GM21825 (cell line): ENCODE data around the gene CHST2.
A peak's percentile ranks its signal among the peaks of the same experiment; 100 is the strongest.
"Not testable (repeated sequence)": the region's sequence is repeated elsewhere in the genome, so short reads cannot be mapped to it uniquely, and the experiment has no call there.

Source experiments
- ATAC-seq: cut with Tn5 transposase; IDR thresholded peaks from one replicate; pipeline ENCODE4 v1.9.1; 2021; ENCODE audit warnings: mild to moderate bottlenecking, moderate library complexity; ENCODE audit not compliant: unreplicated experiment

CHST2 gene, protein sequence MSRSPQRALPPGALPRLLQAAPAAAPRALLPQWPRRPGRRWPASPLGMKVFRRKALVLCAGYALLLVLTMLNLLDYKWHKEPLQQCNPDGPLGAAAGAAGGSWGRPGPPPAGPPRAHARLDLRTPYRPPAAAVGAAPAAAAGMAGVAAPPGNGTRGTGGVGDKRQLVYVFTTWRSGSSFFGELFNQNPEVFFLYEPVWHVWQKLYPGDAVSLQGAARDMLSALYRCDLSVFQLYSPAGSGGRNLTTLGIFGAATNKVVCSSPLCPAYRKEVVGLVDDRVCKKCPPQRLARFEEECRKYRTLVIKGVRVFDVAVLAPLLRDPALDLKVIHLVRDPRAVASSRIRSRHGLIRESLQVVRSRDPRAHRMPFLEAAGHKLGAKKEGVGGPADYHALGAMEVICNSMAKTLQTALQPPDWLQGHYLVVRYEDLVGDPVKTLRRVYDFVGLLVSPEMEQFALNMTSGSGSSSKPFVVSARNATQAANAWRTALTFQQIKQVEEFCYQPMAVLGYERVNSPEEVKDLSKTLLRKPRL

DNA sequence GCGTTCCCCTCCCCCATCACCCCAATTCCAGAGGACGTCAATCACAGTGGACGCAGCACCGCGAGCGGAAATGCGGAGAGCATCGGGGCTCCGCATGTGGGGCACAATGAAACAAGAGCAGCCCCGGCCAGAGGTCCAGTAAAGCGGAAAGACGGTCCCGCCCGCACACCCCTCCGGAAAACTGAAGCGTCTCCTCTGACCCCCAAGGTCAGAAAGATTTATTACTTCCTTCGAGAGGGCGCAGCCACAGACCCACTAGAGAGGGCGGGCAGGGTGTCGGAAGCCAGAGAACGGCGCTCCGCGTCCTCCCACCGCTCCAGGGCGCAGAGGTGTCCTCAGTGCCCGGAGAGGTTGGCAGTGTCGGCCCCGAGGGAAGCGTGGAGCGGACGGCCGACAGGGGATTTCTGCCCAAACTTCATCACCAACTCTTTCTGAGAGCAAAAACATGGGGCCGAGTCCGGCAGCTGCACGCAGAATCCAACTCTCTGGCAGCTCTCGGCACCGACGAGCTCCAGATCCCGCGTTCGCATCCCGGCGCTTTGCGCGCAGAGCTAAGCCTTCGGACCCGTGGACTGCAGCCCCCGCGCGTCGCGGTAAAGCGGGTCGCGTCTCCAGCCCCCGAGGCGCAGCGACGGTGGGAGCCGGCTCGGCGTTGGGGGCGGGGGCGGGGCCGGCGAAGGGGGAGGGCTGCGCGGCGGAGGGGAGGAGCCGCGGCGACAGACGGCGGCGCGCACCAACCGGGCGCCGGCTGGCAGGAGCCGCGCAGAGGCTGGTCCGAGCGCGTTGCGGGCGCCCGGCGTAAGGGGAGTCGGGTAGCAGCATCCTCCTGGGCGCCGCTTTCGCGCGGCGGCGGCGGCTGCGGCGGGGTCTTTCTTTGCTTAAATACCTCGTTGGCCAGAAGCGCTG, at the start of gene CHST2:
CHST2 (plus strand) TSS at position 763 of the 906 bp plus-strand sequence. CDS start 1,046 bp downstream, outside the sequence.
- peak; percentile 76 for ATAC-seq

DNA sequence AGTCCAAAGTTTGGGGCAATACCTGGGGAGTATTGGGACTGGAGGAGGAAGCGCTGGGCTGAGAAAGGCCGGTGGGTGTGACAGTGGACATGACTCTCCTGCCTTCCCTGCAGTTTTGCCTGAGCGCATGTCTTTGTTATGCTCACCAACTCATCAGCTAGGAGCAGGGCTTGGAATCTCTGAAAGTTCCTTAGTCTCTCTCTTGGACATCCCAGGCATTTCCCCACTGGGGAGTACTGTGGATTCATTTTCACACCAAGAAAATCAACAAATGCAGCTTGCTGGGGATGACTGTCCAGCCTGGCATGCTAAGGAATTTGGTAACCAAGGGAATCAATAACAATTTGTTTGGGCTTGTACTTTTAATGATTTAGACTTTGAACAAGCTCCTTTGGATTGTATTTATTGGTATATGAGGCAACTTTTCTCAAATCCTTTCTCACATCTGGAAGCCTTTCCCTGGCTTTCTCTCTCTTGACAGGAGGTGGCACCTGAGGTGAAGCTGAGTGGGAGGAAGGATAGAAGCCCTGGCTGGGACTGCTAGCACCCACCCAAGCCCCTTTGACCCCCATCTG, 48.5 kb upstream of the CHST2 start:
- ATAC-seq, result no peak

DNA sequence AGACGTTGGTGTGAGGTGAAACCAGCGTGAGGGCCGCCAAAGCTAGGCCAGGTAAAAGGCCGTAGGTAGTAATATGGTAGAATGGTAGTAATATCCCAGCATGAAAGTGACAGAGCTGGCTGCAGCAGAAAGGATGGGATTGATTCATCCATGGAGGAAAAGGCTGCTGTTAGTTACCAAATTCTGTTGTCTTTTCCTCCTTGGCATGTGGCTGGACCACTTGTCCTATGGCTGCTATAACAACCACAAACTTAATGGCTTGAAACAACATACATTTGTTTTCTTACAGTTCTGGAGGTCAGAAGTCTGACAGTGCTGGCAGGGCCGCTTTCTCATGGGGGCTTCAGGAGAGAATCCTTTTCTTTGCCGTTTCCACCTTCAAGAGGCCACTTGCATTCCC, 47.8 kb upstream of the CHST2 start:
- ATAC-seq, result no peak

DNA sequence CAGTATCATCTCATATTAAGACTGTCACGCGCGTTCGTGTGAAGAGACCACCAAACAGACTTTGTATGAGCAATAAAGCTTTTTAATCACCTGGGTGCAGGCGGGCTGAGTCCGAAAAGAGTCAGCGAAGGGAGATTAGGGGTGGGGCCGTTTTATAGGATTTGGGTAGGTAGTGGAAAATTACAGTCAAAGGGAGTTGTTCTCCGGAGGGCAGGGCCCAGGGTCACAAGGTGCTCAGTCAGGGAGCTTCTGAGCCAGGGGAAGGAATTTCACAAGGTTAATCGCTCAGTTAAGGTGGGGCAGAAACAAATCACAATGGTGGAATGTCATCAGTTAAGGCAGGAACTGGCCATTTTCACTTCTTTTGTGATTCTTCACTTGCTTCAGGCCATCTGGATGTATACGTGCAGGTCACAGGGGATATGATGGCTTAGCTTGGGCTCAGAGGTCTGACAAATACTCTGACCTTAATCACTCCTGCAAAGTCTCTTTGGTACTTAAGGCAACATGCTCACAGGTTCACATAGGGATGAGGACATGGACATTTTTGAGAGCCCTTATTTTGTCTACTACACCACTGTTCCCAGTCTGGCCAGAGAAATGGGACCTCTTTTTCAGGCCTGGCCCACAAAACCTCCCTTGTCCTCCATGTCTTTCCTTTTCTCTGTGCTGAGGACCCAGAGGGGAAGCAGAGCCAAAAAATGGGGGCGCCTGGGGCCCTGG, 47.1 kb upstream of the CHST2 start:
- not testable (repeated sequence) for ATAC-seq

DNA sequence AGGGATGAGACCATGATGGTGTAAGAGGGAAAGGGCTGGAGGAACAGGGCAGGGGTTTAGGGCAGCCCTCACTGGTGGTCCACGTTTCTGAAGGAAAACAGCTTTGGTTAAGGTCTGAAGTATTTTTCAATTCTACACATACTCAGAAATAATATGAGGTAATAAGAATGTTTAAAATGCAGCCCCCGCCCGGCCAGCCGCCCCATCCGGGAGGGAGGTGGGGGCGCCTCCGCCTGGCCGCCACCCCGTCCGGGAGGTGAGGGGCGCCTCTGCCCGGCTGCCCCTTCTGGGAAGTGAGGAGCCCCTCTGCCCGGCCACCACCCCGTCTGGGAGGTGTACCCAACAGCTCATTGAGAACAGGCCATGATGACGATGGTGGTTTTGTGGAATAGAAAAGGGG, 46.0 kb upstream of the CHST2 start:
- ATAC-seq, result not testable (repeated sequence)

DNA sequence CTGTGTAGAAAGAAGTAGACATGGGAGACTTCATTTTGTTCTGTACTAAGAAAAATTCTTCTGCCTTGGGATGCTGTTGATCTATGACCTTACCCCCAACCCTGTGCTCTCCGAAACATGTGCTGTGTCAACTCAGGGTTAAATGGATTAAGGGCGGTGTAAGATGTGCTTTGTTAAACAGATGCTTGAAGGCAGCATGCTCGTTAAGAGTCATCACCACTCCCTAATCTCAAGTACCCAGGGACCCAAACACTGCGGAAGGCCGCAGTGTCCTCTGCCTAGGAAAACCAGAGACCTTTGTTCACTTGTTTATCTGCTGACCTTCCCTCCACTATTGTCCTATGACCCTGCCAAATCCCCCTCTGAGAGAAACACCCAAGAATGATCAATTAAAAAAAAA, 45.6 kb upstream of the CHST2 start:
- ATAC-seq, result not testable (repeated sequence)

DNA sequence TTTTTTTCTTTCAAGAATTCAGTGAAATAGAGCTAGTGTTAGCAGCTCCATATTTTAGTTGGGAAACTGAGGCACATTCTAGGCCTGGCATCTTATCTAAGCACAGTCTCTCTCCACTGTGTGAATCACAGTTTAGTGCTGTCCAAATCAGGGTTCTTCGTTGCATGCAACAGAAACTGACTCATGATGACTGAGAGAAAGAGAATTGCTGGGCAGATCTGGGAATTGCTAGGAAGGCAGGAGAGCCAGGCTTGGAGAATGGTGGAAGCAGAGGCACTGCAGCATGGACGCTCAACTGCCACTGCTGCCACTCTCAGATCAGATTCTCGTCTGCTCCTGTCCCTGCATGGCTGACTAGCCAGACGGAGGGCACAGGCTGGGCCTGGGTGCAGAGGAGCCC, 40.7 kb upstream of the CHST2 start:
- ATAC-seq, result no peak

DNA sequence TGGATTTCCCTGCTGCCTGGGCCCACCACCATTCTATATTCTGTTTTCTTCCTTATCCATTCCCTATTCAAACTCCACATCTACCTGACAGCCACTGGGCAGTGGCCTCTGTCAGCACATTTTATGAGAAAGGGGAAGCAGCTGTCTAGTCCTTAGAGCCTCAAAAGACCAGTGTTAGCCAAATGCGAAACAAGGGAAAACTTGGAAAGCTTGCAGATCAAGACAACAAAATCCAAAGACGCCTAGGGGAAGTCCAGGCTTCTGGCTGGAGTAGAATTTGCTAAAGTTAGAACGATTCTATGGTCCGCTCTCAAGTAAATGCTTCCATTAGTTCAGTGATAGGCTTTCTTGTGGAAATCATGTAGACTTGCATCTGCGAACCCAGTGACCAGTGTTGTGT, 39.4 kb upstream of the CHST2 start:
- no peak for ATAC-seq

DNA sequence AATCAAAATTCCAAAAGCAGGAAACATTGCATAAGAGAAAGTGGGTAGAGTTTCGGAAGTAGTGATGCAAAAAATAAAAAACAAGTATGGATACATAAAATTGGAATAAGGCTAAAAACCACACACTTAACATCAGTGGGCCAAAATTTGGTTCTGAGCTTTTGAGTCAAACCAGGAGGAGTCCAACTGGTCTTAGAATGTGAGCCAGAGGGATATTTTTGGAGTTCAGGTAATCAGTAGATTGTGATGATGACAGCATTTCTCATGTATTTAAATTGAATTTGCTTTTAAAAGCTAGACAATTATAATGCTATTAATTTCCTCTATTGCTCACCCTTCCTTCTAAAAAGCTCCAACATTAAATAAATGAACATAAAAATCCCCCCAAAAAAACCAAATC, 38.2 kb upstream of the CHST2 start:
- ATAC-seq, result no peak

DNA sequence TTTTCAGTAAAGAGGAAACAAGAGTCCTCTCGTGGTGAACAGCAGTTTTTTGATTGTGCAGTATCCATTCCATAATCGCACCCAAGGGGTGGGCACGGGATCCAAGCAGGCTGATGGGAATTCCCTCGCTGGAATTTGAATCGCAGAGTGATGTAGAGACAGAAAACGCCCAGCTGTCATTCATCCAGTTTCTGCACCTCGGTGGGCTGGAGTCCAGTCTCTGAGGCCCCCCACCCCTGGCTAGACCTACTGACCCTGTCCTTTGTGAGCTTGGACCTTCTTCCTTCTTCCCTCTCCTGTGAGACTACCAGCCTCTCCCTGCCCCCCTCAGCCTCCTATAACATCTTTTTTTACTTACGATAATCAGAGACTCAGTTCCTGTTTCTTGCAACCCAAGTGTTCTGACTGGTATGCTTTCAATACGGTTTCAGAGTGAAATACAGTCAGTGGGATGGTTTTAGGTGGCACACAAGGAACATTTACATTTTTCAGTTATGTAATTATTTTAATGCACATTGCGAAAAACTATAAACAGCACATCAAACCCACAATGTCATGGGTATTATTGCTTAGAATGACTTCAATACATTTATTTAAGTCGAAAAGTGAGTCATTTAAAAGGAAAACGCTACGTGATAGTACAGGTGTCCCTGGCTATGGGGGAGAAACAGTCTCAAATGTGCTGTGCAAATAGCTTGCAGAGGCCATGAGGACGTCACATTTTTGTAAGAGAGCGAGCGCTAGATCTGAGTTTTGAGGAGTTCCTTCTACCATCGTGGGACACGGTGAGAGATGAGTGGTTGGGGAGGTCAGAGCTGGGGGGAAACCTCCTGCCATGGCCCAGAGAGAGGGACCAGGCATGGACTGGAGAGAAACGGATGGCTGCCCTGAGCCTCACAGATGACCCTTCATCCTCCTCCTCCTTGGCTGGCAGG, 37.5 kb upstream of the CHST2 start:
- peak; percentile 82 for ATAC-seq

DNA sequence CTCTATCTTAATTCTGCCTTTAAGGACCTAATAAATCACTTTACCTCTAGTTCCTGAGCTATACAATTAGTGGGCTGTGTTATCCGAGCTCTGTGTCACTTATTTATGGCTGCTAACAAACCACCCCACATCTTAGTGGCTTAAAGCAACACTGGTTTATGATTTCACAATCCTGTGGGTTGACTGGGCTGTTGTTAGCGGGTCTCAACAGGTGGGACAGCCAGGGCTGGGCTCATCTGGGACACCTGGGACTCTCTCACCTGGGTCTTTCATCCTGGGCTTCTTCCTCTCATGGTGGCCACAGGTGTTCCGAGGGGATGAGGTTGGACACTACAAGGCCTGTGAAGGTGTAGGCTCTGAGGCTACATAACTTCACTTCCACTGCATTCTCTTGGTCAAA, 35.8 kb upstream of the CHST2 start:
- no peak for ATAC-seq

DNA sequence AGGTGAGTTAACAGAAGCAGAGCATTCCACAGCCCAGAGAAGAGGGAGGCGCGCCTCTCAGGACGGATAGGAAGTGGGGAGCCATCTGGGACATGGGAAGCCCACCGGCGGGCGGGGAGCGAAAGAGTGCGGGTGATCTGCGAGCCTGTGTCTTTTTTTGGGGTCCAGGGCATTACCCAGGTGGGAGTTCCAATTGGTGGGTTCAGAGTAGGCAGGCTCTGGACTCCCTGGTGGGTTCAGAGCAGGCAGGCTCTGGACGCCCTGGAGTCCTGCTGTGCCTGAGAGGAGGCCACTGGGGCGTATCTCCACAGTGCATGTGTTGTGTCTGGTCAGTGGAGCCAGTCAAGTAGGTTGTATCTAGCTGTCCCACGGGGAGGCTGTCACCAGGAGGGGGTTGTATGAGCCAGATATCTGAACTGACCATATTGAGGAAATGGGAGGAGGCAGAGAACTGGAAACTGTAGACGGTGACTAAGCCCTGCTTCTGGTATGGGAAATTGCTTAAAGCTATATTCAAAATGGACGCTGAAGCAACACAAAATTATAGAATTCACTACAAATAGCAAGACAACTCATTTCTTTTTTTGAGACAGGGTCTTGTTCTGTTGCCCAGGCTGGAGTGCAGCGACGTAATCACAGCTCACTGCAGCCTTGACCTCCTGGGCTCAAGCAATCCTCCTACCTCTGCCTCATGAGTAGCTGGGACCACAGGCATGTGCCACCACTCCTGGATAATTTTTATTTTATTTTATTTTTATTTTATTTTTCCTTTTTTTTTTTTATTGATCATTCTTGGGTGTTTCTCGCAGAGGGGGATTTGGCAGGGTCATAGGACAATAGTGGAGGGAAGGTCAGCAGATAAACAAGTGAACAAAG, 34.5 kb upstream of the CHST2 start:
- peak; percentile 65 for ATAC-seq

DNA sequence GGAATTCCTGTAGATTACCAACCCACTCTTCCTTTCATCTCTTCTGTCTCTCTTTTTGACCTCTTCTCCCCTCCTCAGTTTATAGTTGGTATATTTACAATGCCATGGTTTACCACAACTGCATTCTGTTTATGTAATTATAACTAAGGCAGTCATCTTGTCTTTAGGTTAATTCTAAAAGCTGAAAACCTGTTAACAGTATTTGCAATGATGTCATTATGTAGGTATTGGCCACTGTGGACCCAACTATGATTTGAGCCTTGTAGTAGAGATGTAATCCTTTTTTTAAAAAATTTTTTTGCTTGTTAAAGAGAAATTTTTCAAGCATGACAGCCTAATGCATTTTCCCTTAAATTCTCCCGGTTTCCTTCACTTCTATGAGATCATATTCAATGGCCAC, 30.7 kb upstream of the CHST2 start:
- no peak for ATAC-seq

DNA sequence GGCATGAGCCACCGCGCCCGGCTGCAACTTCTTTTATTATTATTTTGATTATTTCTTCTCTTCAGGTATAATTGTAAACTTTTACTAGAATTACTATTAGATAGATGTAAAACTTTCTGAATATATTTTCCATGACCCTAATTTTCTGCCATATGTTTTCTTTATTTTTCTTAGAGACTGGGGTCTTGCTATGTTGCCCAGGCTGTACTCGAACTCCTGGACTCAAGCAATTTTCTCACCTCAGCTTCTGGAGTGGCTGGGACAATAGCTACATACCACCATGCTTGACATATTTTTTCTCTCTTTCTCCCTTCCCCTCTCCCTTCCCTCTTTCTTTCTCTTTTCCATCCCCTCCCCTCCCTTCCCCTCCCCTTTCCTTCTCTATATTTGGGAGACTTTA, 29.6 kb upstream of the CHST2 start:
- ATAC-seq, result no peak

DNA sequence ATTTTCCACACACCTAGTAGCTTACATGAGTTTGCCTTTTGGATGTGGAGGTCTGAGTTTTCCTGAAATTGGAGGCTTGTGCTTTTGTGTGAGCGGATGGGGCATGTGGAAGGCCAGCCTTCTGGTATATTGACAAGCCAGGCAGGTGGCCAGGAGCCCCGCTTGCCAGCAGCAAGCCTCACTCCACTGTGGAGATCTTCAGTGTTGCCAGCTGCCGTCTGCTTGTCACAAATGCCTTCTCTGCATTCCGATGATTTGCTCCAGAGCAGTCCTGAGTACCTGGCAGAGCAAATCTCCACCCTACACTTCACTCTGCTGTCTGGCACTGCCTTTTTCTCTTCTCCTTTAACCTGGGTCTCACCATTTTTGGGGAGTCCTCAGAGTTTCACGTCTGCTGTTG, 29.1 kb upstream of the CHST2 start:
- ATAC-seq, result no peak

DNA sequence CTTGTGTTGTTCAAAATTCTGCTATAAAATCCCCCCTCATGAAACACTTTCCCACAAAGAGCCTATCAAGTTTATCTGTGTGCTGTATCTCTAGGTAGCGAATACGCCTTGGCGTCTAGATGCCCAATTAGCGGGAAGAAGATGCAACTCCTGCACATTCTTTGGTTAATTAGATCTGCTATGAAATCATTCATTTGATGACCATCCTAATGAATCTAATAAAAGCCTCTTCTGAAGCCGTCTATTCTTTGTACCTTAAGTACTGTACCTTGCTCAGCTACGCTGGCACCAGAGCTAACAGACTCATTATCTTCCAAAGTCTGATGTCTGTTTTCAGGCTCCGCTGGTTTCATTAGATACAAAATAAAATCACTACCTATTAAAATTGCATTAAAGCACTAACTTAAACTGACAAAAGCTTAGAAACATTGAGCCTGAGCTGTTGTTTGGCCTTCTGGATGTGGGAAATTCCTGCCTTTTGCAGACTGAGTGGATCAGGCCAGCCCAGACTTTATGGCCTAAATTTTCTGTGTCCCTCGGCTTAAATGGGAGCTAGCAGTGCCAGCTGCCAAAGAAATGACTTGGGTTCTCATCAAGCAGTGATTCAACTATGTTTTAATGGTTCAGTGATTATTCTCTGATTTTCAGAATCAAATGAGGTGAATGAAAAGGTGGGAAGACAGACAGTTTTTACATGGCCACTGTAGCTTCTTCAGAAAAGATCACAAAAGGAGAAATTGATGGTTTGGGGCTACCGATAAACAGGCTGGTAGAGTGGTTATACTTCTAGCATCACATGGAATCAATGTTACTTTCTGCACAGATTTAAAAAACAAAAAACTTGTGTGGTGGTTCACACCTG, 28.4 kb upstream of the CHST2 start:
- no peak for ATAC-seq

DNA sequence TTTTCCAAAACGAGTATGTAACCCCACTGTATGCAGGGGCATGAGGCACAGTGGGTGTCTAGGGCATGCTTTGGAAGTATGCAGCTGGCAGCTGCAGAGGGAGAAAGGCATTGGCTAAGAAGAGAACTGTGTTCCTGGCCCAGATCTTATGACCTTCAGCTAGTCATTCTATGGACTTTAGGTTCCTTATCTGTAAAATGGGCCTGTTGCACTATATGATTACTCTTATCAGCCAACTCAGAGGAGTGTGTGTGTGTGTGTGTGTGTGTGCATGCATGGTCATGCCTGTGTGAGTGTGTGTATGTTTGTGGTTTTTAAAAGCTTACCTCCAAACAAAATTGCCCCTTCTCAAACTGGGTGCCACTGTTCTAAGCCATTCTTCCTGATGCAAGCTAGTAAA, 27.4 kb upstream of the CHST2 start:
- ATAC-seq, result no peak

DNA sequence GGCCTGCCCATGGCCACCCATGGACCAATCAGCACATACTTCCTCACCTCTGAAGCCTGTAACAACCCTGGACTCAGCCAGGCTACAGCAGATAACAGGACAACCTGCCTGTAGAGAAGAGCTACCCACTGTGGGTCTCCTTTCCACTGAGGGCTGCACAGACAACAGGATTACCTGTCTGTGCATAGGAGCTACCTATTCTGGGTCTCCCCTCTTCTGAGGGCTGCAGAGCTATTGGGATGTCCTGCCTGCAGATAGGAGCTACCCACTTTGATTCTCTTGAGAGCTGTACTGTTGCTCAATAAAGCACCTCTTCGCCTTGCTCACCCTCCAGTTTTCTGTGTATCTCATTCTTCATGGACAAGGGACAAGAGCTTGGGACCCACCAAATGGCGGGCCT, 23.8 kb upstream of the CHST2 start:
- ATAC-seq, result no peak
